Activated naive CD4-positive, alpha-beta T cell treated with anti-CD3 and anti-CD28 coated beads, Interleukin-2, amount 10 ng/mL, durations not matched to agents 7 days and 5 days (primary cell): ENCODE results near the gene MTFMT.
"Not testable (repeated sequence)": the region's sequence is repeated elsewhere in the genome, so short reads cannot be mapped to it uniquely, and the experiment has no call there.

ENCODE experiments used
- CTCF ChIA-PET: fragments of 350-600 bp; sonication (Branson Sonifier 250); formaldehyde crosslinking; loops from one replicate; lab custom pipeline; 2021; ENCODE audit warnings: antibody characterized with exemption; lab: Charles Lee
- DNase-seq: peaks from one replicate; pipeline ENCODE4 v3.0.0-alpha.2; 2020
- H3K27ac Mint-ChIP-seq: one replicate; pipeline ENCODE4 v1.8.0; 2021; ENCODE audit warnings: mild to moderate bottlenecking, moderate library complexity, mixed read lengths
- H3K27me3 Mint-ChIP-seq: one replicate; pipeline ENCODE4 v1.8.0; 2021; ENCODE audit warnings: mild to moderate bottlenecking, mixed read lengths
- H3K36me3 Mint-ChIP-seq: one replicate; pipeline ENCODE4 v1.8.0; 2021; ENCODE audit warnings: mixed read lengths
- H3K4me1 Mint-ChIP-seq: one replicate; pipeline ENCODE4 v1.8.0; 2021; ENCODE audit warnings: mixed read lengths
- H3K4me3 Mint-ChIP-seq: one replicate; pipeline ENCODE4 v1.8.0; 2021; ENCODE audit warnings: mild to moderate bottlenecking, moderate library complexity, mixed read lengths
- H3K9me3 Mint-ChIP-seq: one replicate; pipeline ENCODE4 v1.8.0; 2021; ENCODE audit warnings: mixed read lengths

The MTFMT gene

GRCh38 chr15:65056106-65056505 lies 26.7 kb upstream of the MTFMT start:
- no peak overlapping the region for H3K27ac Mint-ChIP-seq
- peaks cover 18% of the 10 kb centered on the region for H3K27me3 Mint-ChIP-seq
- peaks cover 3% of the 10 kb centered on the region for H3K4me1 Mint-ChIP-seq
- H3K9me3 Mint-ChIP-seq, result no peaks in the 10 kb centered on the region
- CTCF ChIA-PET, result interaction anchor here (0.7 to 5.5 kb wide), 9 partner anchors 8 to 249 kb away, joined by 3 to 31 read pairs (median 7); partner anchors contain the start of gene KBTBD13
- H3K36me3 Mint-ChIP-seq, result no peaks in the 10 kb centered on the region
- no peak for DNase-seq
- no peak overlapping the region for H3K4me3 Mint-ChIP-seq

- H3K4me3 Mint-ChIP-seq, result no peak overlapping the region
- CTCF ChIA-PET, result interaction anchor here (0.6 to 5.5 kb wide), 16 partner anchors 9 to 243 kb away, joined by 3 to 31 read pairs (median 4); partner anchors contain the start of gene KBTBD13
- DNase-seq, result no peak
- H3K27ac Mint-ChIP-seq, result no peak overlapping the region
- peaks cover 3% of the 10 kb centered on the region for H3K4me1 Mint-ChIP-seq
- H3K36me3 Mint-ChIP-seq, result no peaks in the 10 kb centered on the region
- no peaks in the 10 kb centered on the region for H3K9me3 Mint-ChIP-seq
- H3K27me3 Mint-ChIP-seq, result peaks cover 15% of the 10 kb centered on the region
Measured at GRCh38 chr15:65055201-65055870, 25.9 kb upstream of the MTFMT start.

- CTCF ChIA-PET, result interaction anchor here (0.5 to 5.5 kb wide), 15 partner anchors 9 to 619 kb away, joined by 3 to 31 read pairs (median 5); partner anchors contain the start of gene KBTBD13
- H3K36me3 Mint-ChIP-seq, result no peaks in the 10 kb centered on the region
- DNase-seq, result peak; percentile 74
- peaks cover 10% of the 10 kb centered on the region for H3K4me1 Mint-ChIP-seq
- H3K4me3 Mint-ChIP-seq, result no peak overlapping the region
- no peak overlapping the region for H3K27ac Mint-ChIP-seq
- H3K27me3 Mint-ChIP-seq, result peaks cover 20% of the 10 kb centered on the region
- H3K9me3 Mint-ChIP-seq, result no peaks in the 10 kb centered on the region
Measured at GRCh38 chr15:65054333-65055200, 25.1 kb upstream of the MTFMT start.

- no peaks in the 10 kb centered on the region for H3K36me3 Mint-ChIP-seq
- H3K9me3 Mint-ChIP-seq, result no peaks in the 10 kb centered on the region
- peaks cover 15% of the 10 kb centered on the region for H3K4me1 Mint-ChIP-seq
- H3K4me3 Mint-ChIP-seq, result no peak overlapping the region
- no peak overlapping the region for H3K27ac Mint-ChIP-seq
- DNase-seq, result no peak
- CTCF ChIA-PET, result interaction anchor here (0.9 to 5.5 kb wide), 6 partner anchors 10 to 246 kb away, joined by 3 to 31 read pairs (median 21); partner anchors contain the start of gene KBTBD13
- peaks cover 21% of the 10 kb centered on the region for H3K27me3 Mint-ChIP-seq
Measured at GRCh38 chr15:65052956-65053355, 23.5 kb upstream of the MTFMT start.

GRCh38 chr15:65051266-65051665 lies 21.8 kb upstream of the MTFMT start:
- no peaks in the 10 kb centered on the region for H3K9me3 Mint-ChIP-seq
- peaks cover 21% of the 10 kb centered on the region for H3K27me3 Mint-ChIP-seq
- H3K36me3 Mint-ChIP-seq, result no peaks in the 10 kb centered on the region
- H3K27ac Mint-ChIP-seq, result no peak overlapping the region
- H3K4me1 Mint-ChIP-seq, result peaks cover 15% of the 10 kb centered on the region
- CTCF ChIA-PET, result interaction anchor here (0.8 to 5.5 kb wide), 5 partner anchors 10 to 247 kb away, joined by 3 to 31 read pairs (median 4); no protein-coding TSS in a partner anchor
- H3K4me3 Mint-ChIP-seq, result no peak overlapping the region
- no peak for DNase-seq

GRCh38 chr15:65050270-65050669 lies 20.8 kb upstream of the MTFMT start:
- CTCF ChIA-PET, result interaction anchor here (1.7 to 1.8 kb wide), 2 partner anchors 12 to 28 kb away, joined by 4 to 6 read pairs; no protein-coding TSS in a partner anchor

GRCh38 chr15:65049418-65049840 lies 20.0 kb upstream of the MTFMT start:
- H3K27me3 Mint-ChIP-seq, result peaks cover 25% of the 10 kb centered on the region
- peak overlapping the region; percentile 44 for H3K4me3 Mint-ChIP-seq
- DNase-seq, result peak; percentile 92
- no peaks in the 10 kb centered on the region for H3K9me3 Mint-ChIP-seq
- peaks cover 13% of the 10 kb centered on the region for H3K4me1 Mint-ChIP-seq
- CTCF ChIA-PET, result interaction anchor here (1.7 to 1.8 kb wide), 2 partner anchors 11 to 29 kb away, joined by 4 to 6 read pairs; no protein-coding TSS in a partner anchor
- H3K36me3 Mint-ChIP-seq, result no peaks in the 10 kb centered on the region
- no peak overlapping the region for H3K27ac Mint-ChIP-seq

More at GRCh38 chr15:65050270-65050669, 20.8 kb upstream of the MTFMT start:
- Mint-ChIP-seq H3K4me1 (peaks cover 13% of the 10 kb centered on the region), H3K27ac (no peak overlapping the region), H3K36me3 (no peaks in the 10 kb centered on the region), H3K27me3 (peaks cover 19% of the 10 kb centered on the region), H3K9me3 (no peaks in the 10 kb centered on the region), H3K4me3 (no peak overlapping the region)
- DNase-seq, result no peak

GRCh38 chr15:65048241-65048640 lies 18.8 kb upstream of the MTFMT start:
- Mint-ChIP-seq H3K27me3 (peaks cover 25% of the 10 kb centered on the region), H3K4me3 (no peak overlapping the region), H3K36me3 (no peaks in the 10 kb centered on the region), H3K4me1 (peaks cover 13% of the 10 kb centered on the region), H3K9me3 (no peaks in the 10 kb centered on the region), H3K27ac (no peak overlapping the region)
- no peak for DNase-seq
- CTCF ChIA-PET, result no interaction called here

- no peak for DNase-seq
- Mint-ChIP-seq H3K4me3 (no peak within 1 kb of the TSS), H3K4me1 (peaks cover 9% of the 10 kb centered on the region), H3K9me3 (no peaks in the 10 kb centered on the region), H3K27ac (no peak within 1 kb of the TSS), H3K36me3 (no peaks in the 10 kb centered on the region), H3K27me3 (peaks cover 23% of the 10 kb centered on the region)
- CTCF ChIA-PET, result interaction anchor here (2.8 to 3.0 kb wide), 2 partner anchors 9 to 11 kb away, joined by 14 to 15 read pairs; no protein-coding TSS in a partner anchor
Measured at GRCh38 chr15:65044724-65045481, 15.5 kb upstream of the MTFMT start, which contains the start of gene SLC51B. SLC51B (plus strand) TSS chr15:65045387; CDS start chr15:65050005, 4,618 bp downstream.

GRCh38 chr15:65044218-65044617 lies 14.8 kb upstream of the MTFMT start:
- not testable (repeated sequence) for H3K9me3 Mint-ChIP-seq, H3K36me3 Mint-ChIP-seq, H3K27ac Mint-ChIP-seq, H3K4me3 Mint-ChIP-seq, DNase-seq, H3K4me1 Mint-ChIP-seq
- H3K27me3 Mint-ChIP-seq, result peaks cover 16% of the 10 kb centered on the region
- CTCF ChIA-PET, result interaction anchor here (0.7 to 3.0 kb wide), 3 partner anchors 10 to 166 kb away, joined by 3 to 15 read pairs (median 14); no protein-coding TSS in a partner anchor

- Mint-ChIP-seq H3K36me3 (no peaks in the 10 kb centered on the region), H3K27me3 (peaks cover 15% of the 10 kb centered on the region), H3K27ac (no peak overlapping the region), H3K9me3 (no peaks in the 10 kb centered on the region), H3K4me3 (no peak overlapping the region), H3K4me1 (no peaks in the 10 kb centered on the region)
- no peak for DNase-seq
- CTCF ChIA-PET, result interaction anchor here (2.8 to 3.0 kb wide), 2 partner anchors 9 to 11 kb away, joined by 14 to 15 read pairs; no protein-coding TSS in a partner anchor
Measured at GRCh38 chr15:65042776-65043327, 13.4 kb upstream of the MTFMT start.

- Mint-ChIP-seq H3K27ac (no peak overlapping the region), H3K4me3 (no peak overlapping the region), H3K27me3 (peaks cover 15% of the 10 kb centered on the region), H3K4me1 (no peaks in the 10 kb centered on the region), H3K9me3 (no peaks in the 10 kb centered on the region), H3K36me3 (no peaks in the 10 kb centered on the region)
- CTCF ChIA-PET, result interaction anchor here (0.6 to 3.0 kb wide), 4 partner anchors 8 to 20 kb away, joined by 3 to 15 read pairs (median 8); no protein-coding TSS in a partner anchor
- DNase-seq, result no peak
Measured at GRCh38 chr15:65041787-65042186, 12.3 kb upstream of the MTFMT start.

- no peaks in the 10 kb centered on the region for H3K4me1 Mint-ChIP-seq
- no peak overlapping the region for H3K4me3 Mint-ChIP-seq
- no peak for DNase-seq
- no peaks in the 10 kb centered on the region for H3K36me3 Mint-ChIP-seq
- H3K27ac Mint-ChIP-seq, result no peak overlapping the region
- peaks cover 14% of the 10 kb centered on the region for H3K27me3 Mint-ChIP-seq
- H3K9me3 Mint-ChIP-seq, result no peaks in the 10 kb centered on the region
- CTCF ChIA-PET, result no interaction called here
Measured at GRCh38 chr15:65040461-65040860, 11.0 kb upstream of the MTFMT start.
